GM21423 (cell line): ENCODE data around the gene EML6.
"Not testable (repeated sequence)": the region's sequence is repeated elsewhere in the genome, so short reads cannot be mapped to it uniquely, and the experiment has no call there.

Experiments
- ATAC-seq: cut with Tn5 transposase; IDR thresholded peaks from one replicate; pipeline ENCODE4 v1.9.1; 2021; ENCODE audit warnings: mild to moderate bottlenecking, moderate library complexity; ENCODE audit not compliant: unreplicated experiment

The EML6 gene

GRCh38 chr2:54723131-54723995 lies at the start of gene EML6:
Gene EML6 (plus strand): TSS chr2:54723662. CDS start chr2:54725062, 1,400 bp downstream.
- ATAC-seq: peak; percentile 99

DNA sequence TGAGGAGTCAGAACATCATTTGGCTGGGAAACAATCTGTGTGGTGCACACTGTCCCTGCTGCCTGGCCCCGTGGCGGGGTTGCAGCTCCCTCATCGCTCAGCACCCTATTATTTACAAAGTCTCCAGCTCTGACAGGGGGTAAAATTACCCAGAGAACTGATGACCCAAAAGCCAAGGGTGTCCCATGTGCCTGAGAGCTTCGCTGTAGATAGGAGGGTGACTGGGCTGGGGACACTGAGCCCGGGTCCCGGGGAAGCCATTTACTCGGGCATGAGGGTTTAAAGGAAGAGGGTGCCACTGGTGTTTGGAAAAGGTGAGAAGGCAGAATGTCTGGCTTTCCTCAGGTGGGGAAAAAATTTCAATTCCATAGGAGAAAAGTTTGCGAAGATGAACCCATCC lies 48.2 kb upstream of the EML6 start:
- no peak for ATAC-seq

GRCh38 chr2:54675738-54676137 lies 47.7 kb upstream of the EML6 start:
- ATAC-seq: no peak

GRCh38 chr2:54676656-54677055 lies 46.8 kb upstream of the EML6 start:
- no peak for ATAC-seq

DNA sequence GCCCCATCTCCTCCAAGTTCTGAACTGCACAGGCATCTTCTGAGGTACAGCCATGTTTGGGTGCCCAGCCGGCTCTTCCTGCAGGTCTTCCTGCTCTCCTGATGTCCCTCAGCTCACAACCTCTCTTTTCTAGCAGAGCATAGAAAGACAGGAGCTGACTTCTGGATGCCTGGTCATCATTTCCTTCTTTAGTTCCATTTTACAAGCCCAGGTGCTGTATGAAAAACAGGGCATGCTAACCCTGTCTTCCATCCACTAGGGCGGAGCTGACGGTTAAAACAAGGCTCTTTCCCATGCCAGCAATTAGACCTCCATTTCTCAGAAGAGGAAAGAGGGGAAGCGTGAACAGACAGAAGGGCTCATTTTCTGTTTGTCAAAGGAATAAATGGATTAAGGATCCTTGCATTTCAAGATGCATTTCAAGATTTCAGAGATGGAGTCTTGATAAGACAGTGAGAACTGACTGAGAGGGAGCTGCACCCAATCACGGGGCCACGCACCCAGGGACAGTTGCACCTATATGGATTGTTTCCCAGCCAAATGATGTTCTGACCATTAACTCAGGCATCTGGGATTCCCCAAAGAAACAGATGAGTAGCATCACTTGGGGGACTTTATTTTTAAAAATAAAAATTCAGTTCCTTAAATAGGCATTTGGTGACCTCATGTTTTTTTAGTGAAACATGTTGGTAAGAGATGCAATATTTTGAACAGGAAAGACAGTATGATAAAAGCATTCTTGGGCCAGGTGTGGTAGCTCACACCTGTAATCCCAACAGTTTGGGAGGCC lies 45.8 kb upstream of the EML6 start:
- ATAC-seq: no peak

DNA sequence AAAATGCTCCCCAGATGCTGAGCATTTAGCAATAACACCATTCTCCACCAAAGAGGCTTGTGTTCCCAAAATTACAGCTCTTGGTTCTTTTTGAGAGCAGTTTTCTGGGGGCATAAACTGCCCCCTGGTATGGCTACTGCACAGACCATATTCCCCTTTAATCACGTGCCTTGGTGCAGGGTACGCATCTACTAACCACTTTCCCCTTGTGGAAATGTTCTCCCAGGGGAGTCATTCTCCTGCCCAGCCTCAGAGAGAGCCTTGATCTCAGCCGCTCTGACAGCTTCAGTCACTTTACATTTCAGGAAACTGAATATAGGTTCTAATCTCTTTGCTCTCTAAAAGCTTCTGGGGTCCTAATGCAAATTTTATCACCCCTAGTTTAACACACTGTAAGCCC lies 44.7 kb upstream of the EML6 start:
- ATAC-seq: no peak

GRCh38 chr2:54680397-54681041 lies 42.9 kb upstream of the EML6 start:
- ATAC-seq: peak; percentile 58

- no peak for ATAC-seq
Observed at GRCh38 chr2:54681416-54681815, 42.0 kb upstream of the EML6 start.

- ATAC-seq: no peak
Observed at GRCh38 chr2:54683596-54683995, 39.9 kb upstream of the EML6 start.

GRCh38 chr2:54685263-54685775 lies 38.1 kb upstream of the EML6 start:
- ATAC-seq: no peak

DNA sequence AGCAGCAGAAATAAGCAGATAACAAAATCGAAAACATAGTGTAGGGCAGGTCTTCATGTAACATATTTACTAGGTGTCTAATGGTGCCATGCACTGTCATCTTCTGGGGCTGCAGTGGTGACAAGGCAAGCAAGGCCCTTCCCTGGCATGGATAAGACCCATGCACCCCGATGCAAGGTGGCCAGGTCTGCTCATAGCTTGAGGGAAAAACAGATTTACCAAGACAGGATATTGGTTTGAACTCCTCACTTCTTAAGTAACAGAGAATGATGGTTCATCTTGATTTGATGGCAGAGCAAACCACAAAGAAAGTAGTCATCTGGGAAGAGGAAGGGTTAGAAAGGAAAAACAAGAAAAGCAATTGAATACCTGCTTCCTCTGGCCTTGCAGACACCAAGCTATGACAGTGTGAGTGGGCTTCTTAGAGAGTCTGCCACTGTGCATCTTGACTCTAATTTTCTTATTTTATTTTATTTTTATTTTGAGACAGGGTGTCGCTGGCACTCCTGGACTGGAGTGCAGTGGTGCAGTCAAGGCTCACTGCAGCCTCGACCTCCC lies 35.8 kb upstream of the EML6 start:
- no peak for ATAC-seq

DNA sequence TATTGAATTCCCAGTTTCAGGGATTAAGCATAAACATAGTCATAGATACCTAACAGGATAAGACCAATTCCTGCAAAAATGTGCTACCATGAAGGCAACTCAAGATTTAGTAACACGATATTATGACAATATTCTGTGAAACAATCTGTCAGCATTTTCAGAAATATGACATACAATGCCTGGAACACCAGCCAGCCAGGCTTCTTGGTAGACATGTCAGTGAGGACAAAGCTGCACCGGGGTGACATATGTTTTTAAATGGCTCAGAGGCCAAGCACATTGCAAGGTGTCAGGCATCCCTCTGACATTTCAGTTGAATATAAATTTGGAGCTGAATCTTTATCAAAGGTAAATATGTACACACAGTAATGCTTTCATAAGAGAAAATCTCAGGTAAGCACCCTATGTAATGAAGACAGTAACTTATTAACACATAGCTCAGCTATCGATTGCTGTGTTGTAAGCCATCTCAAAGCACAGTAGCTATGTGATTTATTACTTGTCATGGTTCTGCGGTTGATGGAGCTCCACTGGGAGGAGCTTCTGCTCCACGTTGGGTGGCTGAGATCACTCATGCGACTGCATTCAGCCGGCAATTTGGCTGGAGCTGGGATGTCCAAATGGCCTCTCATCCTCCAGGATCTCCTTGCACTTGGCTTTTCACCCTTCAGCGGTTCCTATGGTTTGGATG lies 31.9 kb upstream of the EML6 start:
- no peak for ATAC-seq

GRCh38 chr2:54692556-54692955 lies 30.9 kb upstream of the EML6 start:
- ATAC-seq: no peak

GRCh38 chr2:54695378-54695777 lies 28.1 kb upstream of the EML6 start:
- no peak for ATAC-seq

DNA sequence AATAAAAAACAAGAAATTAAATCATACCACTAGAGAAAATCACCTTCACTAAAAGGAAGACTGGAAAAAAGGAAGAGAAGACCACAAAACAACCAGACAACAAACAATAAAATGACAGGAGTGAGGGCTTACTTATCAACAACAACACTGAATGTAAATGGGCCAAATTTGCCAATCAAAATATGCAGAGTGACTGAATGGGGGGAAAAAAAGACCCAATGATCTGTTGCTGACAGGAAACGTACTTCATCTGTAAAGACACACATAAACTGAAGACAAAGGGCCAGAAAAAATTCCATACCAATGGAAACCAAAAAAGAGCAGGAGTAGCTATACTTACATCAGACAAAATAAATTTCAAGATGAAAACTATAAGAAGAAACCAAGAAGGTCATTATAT lies 25.5 kb upstream of the EML6 start:
- ATAC-seq: no peak

GRCh38 chr2:54698926-54699325 lies 24.5 kb upstream of the EML6 start:
- not testable (repeated sequence) for ATAC-seq

- ATAC-seq: no peak
Observed at GRCh38 chr2:54699665-54700064, 23.8 kb upstream of the EML6 start.

GRCh38 chr2:54701029-54701428 lies 22.4 kb upstream of the EML6 start:
- no peak for ATAC-seq

- no peak for ATAC-seq
Observed at GRCh38 chr2:54704238-54704637, 19.2 kb upstream of the EML6 start.
